GM18873 (cell line): ENCODE results near the gene ZSCAN5A.
"Not testable (repeated sequence)": the region's sequence is repeated elsewhere in the genome, so short reads cannot be mapped to it uniquely, and the experiment has no call there.

Experiments
- ATAC-seq: cut with Tn5 transposase; IDR thresholded peaks from one replicate; pipeline ENCODE4 v1.9.1; 2021; ENCODE audit warnings: mild to moderate bottlenecking, moderate library complexity, moderate number of reproducible peaks; ENCODE audit not compliant: unreplicated experiment, low FRiP score

Gene ZSCAN5A

GRCh38 chr19:56315077-56315828, 614 bp upstream of the ZSCAN5A start:
- ATAC-seq = peak; percentile 75

DNA sequence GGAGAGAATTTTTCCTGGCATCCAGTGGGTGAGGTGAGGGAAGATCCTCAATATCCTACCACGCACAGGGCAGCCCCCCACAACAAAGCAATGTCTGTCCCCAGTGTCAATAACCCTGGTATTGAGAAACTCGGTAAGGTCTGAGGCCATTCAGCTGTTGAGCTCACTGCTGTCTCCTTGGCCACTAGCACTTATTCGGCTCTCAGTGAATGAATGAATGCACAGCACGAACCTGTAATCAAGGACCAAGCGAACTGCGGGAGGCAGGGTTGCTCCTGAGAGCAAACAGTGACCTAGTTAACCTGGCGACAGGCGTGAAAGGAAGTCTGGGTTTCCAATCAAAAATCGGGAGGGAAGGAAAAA, 640 bp downstream of the ZSCAN5A start:
- no peak for ATAC-seq

GRCh38 chr19:56312787-56313657, 1.6 kb downstream of the ZSCAN5A start:
- no peak for ATAC-seq

DNA sequence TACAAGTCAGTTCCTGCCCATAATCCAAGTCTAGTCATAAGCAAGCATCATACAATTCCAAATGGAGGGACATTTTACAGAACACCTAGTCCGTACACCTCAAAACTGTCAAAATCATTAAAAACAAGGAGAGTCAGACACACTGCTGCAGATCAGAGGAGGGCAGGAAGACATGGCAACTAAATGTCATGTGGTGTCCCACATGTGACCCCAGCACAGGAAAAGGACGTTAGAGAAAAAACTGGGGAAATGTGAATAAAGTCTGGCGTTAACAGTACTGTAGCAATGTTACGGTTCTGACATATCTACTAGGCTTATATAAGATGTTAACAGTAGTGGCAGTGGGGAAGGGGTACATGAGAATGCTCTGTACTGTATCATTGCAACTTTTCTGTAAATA, 2.3 kb downstream of the ZSCAN5A start:
- no peak for ATAC-seq

DNA sequence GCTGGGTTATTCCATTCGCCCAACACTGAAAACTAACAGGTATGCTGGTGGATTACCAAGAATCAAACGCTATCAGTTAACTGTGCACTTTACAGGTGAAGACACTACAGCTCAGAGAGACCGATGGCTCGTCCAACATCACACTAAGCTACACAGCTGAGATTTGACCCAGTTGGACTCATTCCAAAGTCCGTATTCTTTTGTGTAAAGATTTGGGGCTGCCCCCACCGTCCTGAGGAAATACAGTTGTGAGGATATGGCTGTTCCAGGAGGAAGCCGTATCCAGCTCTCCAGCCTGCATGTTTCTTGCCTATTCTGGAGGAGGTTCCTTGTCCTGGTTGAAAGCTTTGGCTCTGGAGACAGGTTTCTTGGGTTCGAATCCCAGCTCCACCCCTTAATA, 4.2 kb downstream of the ZSCAN5A start:
- ATAC-seq = no peak

DNA sequence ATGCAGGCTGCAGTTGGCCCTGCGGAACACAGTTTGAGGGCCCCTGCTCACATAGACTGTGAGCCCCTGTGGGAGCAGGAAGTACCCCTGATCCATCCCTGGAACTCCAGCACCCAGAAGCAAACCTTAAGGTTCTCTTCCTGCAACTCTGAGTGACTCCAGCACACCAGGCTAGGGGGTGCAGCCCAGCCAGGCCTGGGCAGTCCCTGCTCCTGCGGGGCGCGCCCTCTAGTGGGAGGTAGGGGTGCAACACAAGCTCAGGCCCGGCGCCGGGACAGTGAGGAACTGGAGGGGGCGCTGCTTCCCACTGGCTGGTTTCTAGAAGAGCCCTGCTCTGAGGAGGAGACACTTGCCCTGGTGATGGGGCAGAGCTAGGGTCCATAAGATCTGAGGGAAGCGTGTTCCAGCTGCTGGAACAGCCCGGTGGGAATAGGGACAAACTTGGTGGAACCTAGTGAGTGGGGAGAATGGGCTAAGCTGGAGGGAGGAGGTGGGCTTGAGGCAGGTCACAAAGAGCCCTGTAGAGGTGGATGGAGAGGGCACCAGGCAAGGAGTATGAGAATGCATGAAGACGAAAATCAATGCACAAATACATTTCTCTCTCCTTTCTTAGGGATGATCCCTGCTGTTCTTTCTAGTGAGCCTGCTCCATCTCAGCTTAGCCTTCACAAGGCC, 5.0 kb downstream of the ZSCAN5A start:
- ATAC-seq = no peak

DNA sequence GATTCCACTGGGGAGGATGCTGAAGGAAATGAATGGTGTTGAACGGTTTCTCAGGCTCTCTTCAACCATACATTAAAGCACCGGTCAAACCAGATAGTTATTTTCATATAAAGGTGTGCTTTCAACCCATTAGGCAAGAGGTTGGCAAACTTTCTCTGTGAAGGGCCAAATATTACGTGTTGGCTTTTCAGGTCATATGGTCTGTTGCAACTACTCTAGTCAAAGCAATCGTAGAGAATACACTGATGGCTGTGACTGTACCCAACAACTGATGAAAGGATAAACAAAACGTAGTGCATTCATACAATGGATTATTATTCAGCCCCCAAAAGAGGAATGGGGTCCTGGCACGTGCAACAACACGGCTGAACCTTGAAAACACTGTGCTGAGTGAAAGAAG, 5.8 kb downstream of the ZSCAN5A start:
- ATAC-seq = no peak

- ATAC-seq = not testable (repeated sequence)
Observed at GRCh38 chr19:56307062-56307461, 7.6 kb downstream of the ZSCAN5A start.

- ATAC-seq = no peak
Observed at GRCh38 chr19:56306016-56306415, 8.6 kb downstream of the ZSCAN5A start.

DNA sequence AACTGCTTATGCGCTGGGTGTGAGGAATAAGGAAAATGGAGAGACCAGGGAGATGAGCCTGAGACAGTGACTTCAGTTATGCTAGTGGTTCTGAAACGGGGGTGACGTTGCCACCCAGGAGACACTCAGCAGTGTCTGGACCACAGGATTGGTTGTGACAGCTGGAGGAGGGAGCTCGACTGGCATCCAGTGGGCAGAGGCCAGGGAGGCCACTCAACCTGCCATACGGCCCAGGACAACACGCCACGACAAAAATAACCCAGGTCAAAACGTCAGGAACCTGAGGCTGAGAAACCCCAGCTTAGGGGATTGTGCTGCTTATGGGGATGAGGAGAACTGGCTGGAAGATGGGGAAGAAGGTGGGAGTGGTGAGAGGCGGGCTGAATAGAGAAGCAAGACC, 10.4 kb downstream of the ZSCAN5A start:
- ATAC-seq = no peak

GRCh38 chr19:56301886-56302620, 12.6 kb downstream of the ZSCAN5A start:
- ATAC-seq = no peak

- ATAC-seq = no peak
Observed at GRCh38 chr19:56301155-56301554, 13.5 kb downstream of the ZSCAN5A start.

DNA sequence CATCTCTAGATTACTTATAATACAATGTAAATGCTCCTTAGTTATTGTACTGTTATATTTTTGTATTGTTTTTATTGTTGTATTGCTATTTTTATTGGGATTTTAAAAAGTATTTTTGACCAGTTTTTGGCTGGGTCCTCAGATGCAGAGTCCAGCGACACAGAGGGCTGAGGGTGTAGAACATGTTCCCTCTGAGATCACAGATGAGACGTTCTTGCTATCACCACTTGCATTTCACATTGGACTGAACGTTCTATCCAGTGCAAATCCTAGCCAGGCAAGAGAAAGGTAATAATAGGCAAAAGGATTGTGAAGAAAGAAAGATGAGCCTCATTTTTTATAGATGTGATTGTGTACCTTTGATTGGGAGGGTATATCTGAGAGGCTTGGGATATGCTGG, 15.0 kb downstream of the ZSCAN5A start:
- ATAC-seq = no peak

DNA sequence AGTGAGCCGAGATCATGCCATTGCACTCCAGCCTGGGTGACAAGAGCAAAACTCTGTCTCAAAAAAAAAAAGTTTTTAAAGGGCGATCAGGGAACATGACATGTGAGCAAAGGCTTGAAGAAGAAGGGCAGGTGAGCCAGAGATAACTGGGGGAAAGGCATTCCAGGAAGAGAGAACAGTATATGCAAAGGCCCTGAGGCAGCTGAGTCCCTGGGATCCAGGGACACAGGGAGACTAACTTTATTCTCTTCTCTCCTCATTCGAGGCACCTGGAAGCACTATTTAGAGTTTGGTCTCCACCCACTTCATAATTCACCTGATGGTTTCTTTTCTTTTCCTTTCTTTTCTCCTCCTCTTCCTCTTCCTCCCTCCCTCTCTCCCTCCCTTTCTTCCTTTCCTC, 17.6 kb downstream of the ZSCAN5A start:
- no peak for ATAC-seq

DNA sequence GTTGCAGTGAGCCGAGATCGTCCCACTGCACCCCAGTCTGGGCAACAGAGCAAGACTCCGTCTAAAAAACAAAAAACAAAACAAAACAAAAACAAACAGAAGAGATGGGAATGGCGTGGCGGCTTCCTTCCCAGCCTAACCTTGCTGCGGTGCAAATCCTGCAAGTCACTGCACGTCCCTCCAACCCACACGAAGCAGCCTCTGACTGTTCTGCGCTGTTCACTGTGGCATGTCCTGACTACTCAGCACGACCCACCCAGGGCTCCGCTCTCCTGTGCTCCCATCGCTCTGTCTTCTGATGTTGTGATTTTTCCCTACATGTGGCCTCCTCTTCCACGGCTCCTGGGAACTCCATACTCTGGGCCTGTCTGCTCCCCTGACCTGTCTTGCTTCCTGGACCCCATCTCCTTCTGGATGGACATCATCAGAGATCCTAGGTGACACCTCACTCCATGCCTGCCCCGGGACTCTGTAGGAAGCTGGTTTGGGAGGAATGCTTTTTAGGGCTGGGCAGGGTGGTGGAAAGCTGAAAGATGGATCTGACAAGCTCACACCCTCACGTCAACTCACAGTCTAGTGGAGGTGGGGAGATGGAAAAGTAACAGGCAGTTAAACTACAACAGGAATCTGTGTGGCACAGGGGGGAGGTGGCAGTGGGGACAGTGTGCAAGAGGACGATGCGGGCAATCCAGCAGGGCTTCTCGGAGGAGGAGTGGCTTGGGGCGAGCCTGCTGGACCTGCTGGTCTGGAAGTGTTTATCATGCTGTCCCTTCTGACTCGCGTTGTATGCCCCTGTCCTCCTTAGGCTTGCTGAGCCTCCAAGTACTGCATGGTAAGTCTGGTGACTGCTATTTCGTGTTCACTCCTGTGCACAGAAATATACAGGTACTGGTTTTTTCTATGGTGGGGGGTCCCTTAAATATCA, 18.8 kb downstream of the ZSCAN5A start:
- no peak for ATAC-seq

DNA sequence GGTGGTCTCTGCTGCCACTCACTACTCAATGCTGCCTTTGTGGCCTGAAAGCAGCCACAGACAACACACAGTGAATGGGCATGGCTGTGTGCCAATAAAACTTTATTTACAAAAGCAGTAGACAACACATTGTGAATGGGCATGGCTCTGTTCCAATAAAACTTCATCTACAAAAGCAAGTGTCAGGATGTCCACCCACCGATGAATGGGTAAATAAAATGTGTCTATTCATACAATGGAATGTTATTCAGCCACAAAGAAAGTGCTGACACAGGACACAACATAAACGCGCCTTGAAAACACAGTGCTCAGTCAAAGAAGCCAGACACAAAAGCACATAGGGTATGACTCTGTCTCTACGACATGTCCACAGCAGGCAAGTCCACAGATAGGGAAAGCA, 20.1 kb downstream of the ZSCAN5A start:
- no peak for ATAC-seq

DNA sequence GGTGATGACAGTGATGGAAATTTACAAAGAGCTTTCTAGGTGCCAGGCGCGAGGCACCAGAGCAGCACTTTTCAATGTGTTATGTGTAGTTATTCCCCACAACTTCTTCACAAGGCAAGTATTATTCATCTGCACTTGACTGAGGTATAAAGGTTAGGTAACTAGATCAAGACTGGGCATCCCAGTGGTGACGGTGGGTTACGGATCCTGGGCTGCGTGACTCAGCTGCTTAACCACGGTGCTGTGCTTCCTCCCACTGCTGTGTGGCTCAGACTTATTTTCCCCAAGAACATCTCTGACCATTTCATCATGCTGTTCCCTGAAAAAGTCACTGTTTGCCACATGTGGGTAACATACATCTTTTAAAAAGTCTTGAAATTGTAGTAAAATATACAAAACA, 22.8 kb downstream of the ZSCAN5A start:
- ATAC-seq = no peak

DNA sequence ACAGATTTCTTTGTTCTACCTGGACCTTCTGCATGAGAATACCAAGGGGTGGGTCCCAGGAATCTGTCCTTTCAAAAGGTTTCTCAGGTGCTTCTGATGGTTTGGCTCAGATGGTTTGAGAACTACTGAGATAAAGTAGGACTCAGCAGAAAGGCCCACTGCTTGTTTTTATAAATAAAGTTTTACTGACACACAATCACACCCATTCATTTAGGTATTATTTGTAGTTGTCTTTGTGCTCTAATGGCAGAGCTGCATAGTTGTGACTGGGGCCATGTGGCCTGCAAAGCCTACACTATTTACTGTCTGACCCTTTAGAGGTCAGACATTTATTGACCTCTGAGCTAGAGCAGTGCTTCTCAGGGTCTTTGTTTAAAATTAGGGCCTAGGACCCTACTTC, 24.5 kb downstream of the ZSCAN5A start:
- ATAC-seq = no peak

- no peak for ATAC-seq
Observed at GRCh38 chr19:56284746-56285145, 29.9 kb downstream of the ZSCAN5A start.

DNA sequence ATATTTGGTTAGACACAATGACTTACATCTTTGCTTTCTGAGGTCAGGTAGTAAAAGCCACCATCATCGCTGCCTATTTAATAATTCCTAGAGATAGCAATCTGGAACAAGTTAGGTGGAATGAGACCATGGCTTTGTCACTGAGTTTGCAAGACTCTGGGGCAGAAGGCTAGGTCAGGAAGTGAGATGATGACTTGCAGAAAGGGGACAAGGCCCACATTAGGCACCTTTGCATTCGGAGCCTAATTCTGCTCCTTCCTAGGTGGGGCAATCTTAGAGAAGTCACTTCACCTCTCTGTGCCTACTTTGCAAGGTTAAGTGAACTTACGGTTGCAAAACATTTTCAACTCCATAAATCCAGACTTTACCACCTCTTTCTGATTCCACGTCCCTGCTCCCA, 31.8 kb downstream of the ZSCAN5A start:
- no peak for ATAC-seq
